KMS-11 (cell line): ENCODE measurements around the gene RGS5.

ENCODE experiments used
- H2AFZ ChIP-seq: fragments of 200-600 bp; sonication (generic); 2 replicates; pipeline ENCODE4 v1.6.1; 2016; ENCODE audit warnings: antibody characterized with exemption, mixed run types, low read depth
- H3K27ac ChIP-seq: fragments of 200-600 bp; sonication (generic); 2 replicates; pipeline ENCODE4 v1.6.1; 2016; ENCODE audit warnings: mild to moderate bottlenecking, mixed run types
- H3K27me3 ChIP-seq: fragments of 200-600 bp; sonication (generic); 2 replicates; pipeline ENCODE4 v1.6.1; 2017; ENCODE audit warnings: mild to moderate bottlenecking, low read depth, mixed run types, moderate library complexity; ENCODE audit not compliant: insufficient read depth
- H3K36me3 ChIP-seq: fragments of 200-600 bp; sonication (generic); 2 replicates; pipeline ENCODE4 v1.6.1; 2017; ENCODE audit warnings: mild to moderate bottlenecking, mixed run types; ENCODE audit not compliant: insufficient read depth
- H3K4me1 ChIP-seq: fragments of 200-600 bp; sonication (generic); 2 replicates; pipeline ENCODE4 v1.6.1; 2016; ENCODE audit warnings: mild to moderate bottlenecking, low read depth, mixed run types; ENCODE audit not compliant: poor library complexity, severe bottlenecking
- H3K4me2 ChIP-seq: fragments of 200-600 bp; sonication (generic); 2 replicates; pipeline ENCODE4 v1.7.0; 2016; ENCODE audit warnings: mild to moderate bottlenecking, mixed run types
- H3K4me3 ChIP-seq: fragments of 200-600 bp; sonication (generic); IDR thresholded peaks from 2 replicates; pipeline ENCODE4 v1.6.1; 2017; ENCODE audit warnings: low read depth, low read length, mixed read lengths; ENCODE audit not compliant: insufficient read depth
- H3K79me2 ChIP-seq: fragments of 200-600 bp; sonication (generic); 2 replicates; pipeline ENCODE4 v1.6.1; 2016; ENCODE audit warnings: low read depth, mixed run types; ENCODE audit not compliant: insufficient read depth
- H3K9ac ChIP-seq: fragments of 200-600 bp; sonication (generic); 2 replicates; pipeline ENCODE4 v1.6.1; 2016; ENCODE audit warnings: mild to moderate bottlenecking, mixed run types
- H4K20me1 ChIP-seq: fragments of 200-600 bp; sonication (generic); 2 replicates; pipeline ENCODE4 v1.6.1; 2016; ENCODE audit warnings: mild to moderate bottlenecking, mixed run types; ENCODE audit not compliant: insufficient read depth
- CTCF ChIP-seq: fragments of 200-600 bp; sonication (generic); conservative IDR thresholded peaks from 2 replicates; pipeline ENCODE4 v1.6.1; 2017; ENCODE audit warnings: low read depth, mild to moderate bottlenecking, antibody characterized with exemption, low read length, moderate library complexity, mixed read lengths

RGS5 gene

GRCh38 chr1:163166886-163167555 lies 35.7 kb downstream of the RGS5 start:
- no peaks in the 10 kb centered on the region for H3K4me1 ChIP-seq
- H3K4me3 ChIP-seq, result no peak overlapping the region
- H3K9ac ChIP-seq, result no peak overlapping the region
- no peak overlapping the region for H2AFZ ChIP-seq
- no peak overlapping the region for H3K4me2 ChIP-seq
- no peak for TF ChIP-seq CTCF
- no peaks in the 10 kb centered on the region for H3K79me2 ChIP-seq
- H3K27me3 ChIP-seq, result no peaks in the 10 kb centered on the region
- no peaks in the 10 kb centered on the region for H4K20me1 ChIP-seq
- no peaks in the 10 kb centered on the region for H3K36me3 ChIP-seq
- no peak overlapping the region for H3K27ac ChIP-seq

GRCh38 chr1:163165119-163165518 lies 37.6 kb downstream of the RGS5 start:
- Histone ChIP-seq H3K36me3 (no peaks in the 10 kb centered on the region), H3K4me3 (no peak overlapping the region), H3K9ac (no peak overlapping the region), H3K79me2 (no peaks in the 10 kb centered on the region), H4K20me1 (no peaks in the 10 kb centered on the region), H3K4me2 (no peak overlapping the region), H3K27me3 (no peaks in the 10 kb centered on the region), H2AFZ (no peak overlapping the region), H3K27ac (no peak overlapping the region), H3K4me1 (no peaks in the 10 kb centered on the region)
- TF ChIP-seq CTCF, result no peak

- TF ChIP-seq CTCF, result no peak
- Histone ChIP-seq H4K20me1 (no peaks in the 10 kb centered on the region), H3K4me1 (no peaks in the 10 kb centered on the region), H3K27me3 (no peaks in the 10 kb centered on the region), H3K9ac (no peak overlapping the region), H3K27ac (no peak overlapping the region), H3K79me2 (no peaks in the 10 kb centered on the region), H3K36me3 (no peaks in the 10 kb centered on the region), H3K4me3 (no peak overlapping the region), H2AFZ (no peak overlapping the region), H3K4me2 (no peak overlapping the region)
Measured at GRCh38 chr1:163163881-163164582, 38.7 kb downstream of the RGS5 start.

GRCh38 chr1:163163163-163163562 lies 39.6 kb downstream of the RGS5 start:
- H3K4me3 ChIP-seq, result no peak overlapping the region
- no peak overlapping the region for H2AFZ ChIP-seq
- no peaks in the 10 kb centered on the region for H3K27me3 ChIP-seq
- H3K36me3 ChIP-seq, result no peaks in the 10 kb centered on the region
- H3K4me2 ChIP-seq, result no peak overlapping the region
- H3K9ac ChIP-seq, result no peak overlapping the region
- H3K79me2 ChIP-seq, result no peaks in the 10 kb centered on the region
- H3K4me1 ChIP-seq, result no peaks in the 10 kb centered on the region
- no peak for TF ChIP-seq CTCF
- no peaks in the 10 kb centered on the region for H4K20me1 ChIP-seq
- no peak overlapping the region for H3K27ac ChIP-seq
